Spinal cord (tissue), 10 donors: Measurements from ENCODE around the gene KCNA4. TPM values are rescaled to one million over a fixed set of nuclear protein-coding genes. Genes with fewer than 3 reads are reported as not detected.
A peak's percentile ranks its signal among the peaks of the same experiment; 100 is the strongest.
"Not testable (repeated sequence)": the region's sequence is repeated elsewhere in the genome, so short reads cannot be mapped to it uniquely, and the experiment has no call there.

ENCODE experiments used
- DNase-seq, 6 donors: peaks; one replicate each; pipeline versions ENCODE4 v3.0.0 to v3.0.0-alpha.2; 2013 to 2015; ENCODE audit warnings: low spot score in 6 of 6, low read depth in 4 of 6
- H3K27ac ChIP-seq: one replicate; pipeline ENCODE4 v1.5.1; 2013; ENCODE audit warnings: low read depth, low read length, control low read depth
- H3K27me3 ChIP-seq: one replicate; pipeline ENCODE4 v1.6.1; 2013; ENCODE audit warnings: low read length; ENCODE audit not compliant: control insufficient read depth, insufficient read depth
- H3K36me3 ChIP-seq: one replicate; pipeline ENCODE4 v1.6.1; 2013; ENCODE audit warnings: low read length; ENCODE audit not compliant: control insufficient read depth, insufficient read depth
- H3K4me1 ChIP-seq: one replicate; pipeline ENCODE4 v1.6.1; 2013; ENCODE audit warnings: low read length; ENCODE audit not compliant: control insufficient read depth, insufficient read depth
- H3K4me3 ChIP-seq: one replicate; pipeline ENCODE4 v1.5.1; 2013; ENCODE audit warnings: low read depth, low read length, control low read depth
- H3K9me3 ChIP-seq: one replicate; pipeline ENCODE4 v1.6.1; 2013; ENCODE audit warnings: low read length; ENCODE audit not compliant: control insufficient read depth, insufficient read depth
- whole genome bisulfite sequencing: methylation state at CpG from one replicate; pipeline ENCODE4 v1.1.5; 2013; ENCODE audit warnings: missing lambda C conversion rate; ENCODE audit not compliant: insufficient coverage; 5-methylcytosine and 5-hydroxymethylcytosine counted together
- polyA plus RNA-seq, 2 donors: library from polyadenylated mRNA; unstranded; fragments of 120-200 nt; gene quantifications; one replicate each; pipeline ENCODE4 v1.2.1, GENCODE V29; 2013; ENCODE audit not compliant: insufficient read length in 2 of 2
- total RNA-seq, 2 donors: library from RNA; depleted of rRNA in 1 of 2; stranded (reverse); fragments of 120-200 nt in 1 of 2; fragments of >200 nt in 1 of 2; gene quantifications; one replicate each; pipeline versions ENCODE4 v1.2.3 to v1.2.4, GENCODE V29; 2013 to 2014
- donor health status: healthy.

KCNA4 gene
- total and polyA plus RNA-seq, 4 donors = 3.5 to 18.0 (median 5.0) TPM

DNA sequence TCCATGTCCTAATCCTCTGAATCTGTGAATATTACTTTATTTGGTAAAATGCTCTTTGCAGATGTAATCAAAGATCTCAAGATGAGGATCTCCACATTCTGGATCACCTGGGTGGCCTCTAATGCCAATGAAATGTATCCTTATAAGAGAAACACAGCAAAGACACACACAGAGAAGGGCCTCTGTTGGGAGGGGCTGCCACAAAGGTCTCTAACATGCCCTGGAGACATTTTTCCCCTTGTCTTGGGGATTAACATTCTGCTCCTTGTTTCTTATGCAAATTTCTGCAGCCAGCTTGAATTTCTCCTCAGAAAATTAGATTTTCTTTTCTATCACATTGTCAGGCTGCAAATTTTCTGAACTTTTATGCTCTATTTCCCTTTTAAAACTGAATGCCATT, 17.3 kb upstream of the KCNA4 start:
- not testable (repeated sequence) for H3K36me3 ChIP-seq, H3K9me3 ChIP-seq, H3K4me3 ChIP-seq, H3K4me1 ChIP-seq, H3K27me3 ChIP-seq, H3K27ac ChIP-seq, DNase-seq

DNA sequence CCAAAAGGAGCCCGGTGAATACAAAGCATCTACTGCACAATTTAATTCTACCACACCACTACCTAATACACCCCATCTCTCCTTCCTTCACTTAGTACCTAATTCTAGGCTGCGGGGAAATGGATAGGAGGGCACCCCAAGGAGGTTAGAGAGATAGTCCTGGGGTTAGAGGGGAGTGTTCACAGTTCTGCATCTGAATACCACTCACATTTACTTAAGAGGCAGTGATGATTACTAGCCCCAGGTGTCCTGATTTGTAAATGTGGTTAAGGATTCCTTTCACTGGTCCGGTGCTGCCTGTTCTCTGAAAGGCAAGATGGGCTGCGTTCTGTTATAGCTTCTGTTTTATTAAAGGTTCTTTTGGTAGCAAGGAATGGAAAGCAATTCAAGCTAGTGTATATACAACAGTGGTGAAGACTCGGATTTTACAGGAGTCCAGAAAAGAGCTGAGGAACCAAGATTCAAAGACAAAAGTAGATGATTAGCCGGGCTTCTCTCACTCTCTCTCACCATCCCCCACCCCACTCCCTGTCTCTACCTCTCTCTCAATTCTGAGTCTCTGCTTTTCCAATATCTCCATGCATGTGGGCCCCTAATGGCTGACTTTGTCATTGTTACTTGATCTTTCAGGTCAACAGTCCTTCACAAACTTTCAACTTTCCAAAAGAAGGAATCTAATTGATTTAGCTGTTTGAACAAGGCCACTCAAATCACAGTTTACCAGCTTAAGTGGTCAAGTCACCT, 8.7 kb upstream of the KCNA4 start:
- DNase-seq = no peak
- no peaks in the 10 kb centered on the region for H3K36me3 ChIP-seq
- no peak overlapping the region for H3K4me3 ChIP-seq
- H3K27me3 ChIP-seq = no peaks in the 10 kb centered on the region
- no peaks in the 10 kb centered on the region for H3K4me1 ChIP-seq
- no peaks in the 10 kb centered on the region for H3K9me3 ChIP-seq
- 27% methylated on average over 3 of the region's 6 CpGs for WGBS
- H3K27ac ChIP-seq = no peak overlapping the region

DNA sequence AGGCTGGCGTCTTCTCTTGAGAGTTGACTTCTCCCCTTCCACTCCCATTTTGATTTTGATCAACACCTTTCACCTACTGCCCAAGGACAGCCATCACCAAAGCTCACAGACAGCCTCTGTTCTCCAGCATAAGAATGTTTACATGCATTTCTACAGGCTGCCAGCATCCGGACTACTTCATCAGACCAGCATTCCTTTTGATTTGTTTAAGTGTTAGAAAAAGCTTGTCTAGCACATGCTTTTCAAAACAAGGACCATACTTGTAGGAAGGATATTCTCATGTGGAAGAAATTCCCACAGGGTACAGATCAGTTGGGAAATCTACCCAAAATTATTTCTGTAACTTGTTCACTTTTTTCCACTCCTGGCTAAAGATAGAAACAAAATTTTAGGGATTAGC, 6.2 kb upstream of the KCNA4 start:
- Histone ChIP-seq H3K27ac (no peak overlapping the region), H3K36me3 (no peaks in the 10 kb centered on the region), H3K4me1 (peaks cover 5% of the 10 kb centered on the region), H3K4me3 (no peak overlapping the region), H3K9me3 (no peaks in the 10 kb centered on the region), H3K27me3 (peaks cover 10% of the 10 kb centered on the region)
- WGBS = 86% methylated on average over 1 of the region's 2 CpGs
- DNase-seq = no peak

DNA sequence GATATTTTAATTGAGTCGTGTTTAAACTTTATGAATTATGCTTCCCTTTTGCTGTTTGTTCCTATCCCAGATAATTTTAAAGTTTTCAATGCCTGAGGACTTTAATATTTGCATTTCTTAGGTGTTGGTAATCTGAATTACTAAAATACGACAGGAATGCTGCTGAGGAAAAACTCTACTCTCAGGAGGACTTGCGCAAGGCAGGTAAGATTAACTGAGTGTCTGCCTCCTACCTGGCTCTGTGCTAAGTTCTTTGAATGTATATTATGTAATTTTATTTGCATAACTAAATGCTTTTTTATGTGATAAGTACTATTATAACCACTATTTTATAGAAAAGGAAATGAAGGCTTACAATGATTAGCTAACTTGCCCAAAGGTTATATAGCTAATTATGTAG, 2.7 kb upstream of the KCNA4 start:
- 80% methylated on average over 1 of the region's 3 CpGs for WGBS
- no peak for DNase-seq
- Histone ChIP-seq H3K4me3 (no peak overlapping the region), H3K9me3 (no peaks in the 10 kb centered on the region), H3K27ac (no peak overlapping the region), H3K27me3 (peaks cover 31% of the 10 kb centered on the region), H3K4me1 (peaks cover 17% of the 10 kb centered on the region), H3K36me3 (no peaks in the 10 kb centered on the region)

DNA sequence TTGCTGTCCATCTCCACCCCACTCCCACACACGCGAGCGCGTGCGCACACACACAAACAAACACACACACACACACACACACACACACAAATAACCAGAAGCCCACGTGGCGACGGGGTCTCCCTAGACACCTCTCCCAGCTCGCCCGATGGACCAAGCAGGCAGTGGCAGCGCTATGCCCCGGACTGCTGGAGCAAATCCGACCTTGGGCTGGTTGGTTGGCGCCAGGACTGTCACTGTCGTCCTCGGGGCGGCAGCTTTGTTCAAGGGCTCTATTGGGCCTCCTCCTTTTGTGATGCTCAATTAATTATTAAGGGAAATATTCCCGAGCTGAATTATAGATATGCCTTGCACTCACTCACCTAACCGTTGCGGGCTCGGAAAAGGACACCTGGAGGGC, 1.7 kb upstream of the KCNA4 start:
- peak in 1 of 6 donors; percentile 54 for DNase-seq

DNA sequence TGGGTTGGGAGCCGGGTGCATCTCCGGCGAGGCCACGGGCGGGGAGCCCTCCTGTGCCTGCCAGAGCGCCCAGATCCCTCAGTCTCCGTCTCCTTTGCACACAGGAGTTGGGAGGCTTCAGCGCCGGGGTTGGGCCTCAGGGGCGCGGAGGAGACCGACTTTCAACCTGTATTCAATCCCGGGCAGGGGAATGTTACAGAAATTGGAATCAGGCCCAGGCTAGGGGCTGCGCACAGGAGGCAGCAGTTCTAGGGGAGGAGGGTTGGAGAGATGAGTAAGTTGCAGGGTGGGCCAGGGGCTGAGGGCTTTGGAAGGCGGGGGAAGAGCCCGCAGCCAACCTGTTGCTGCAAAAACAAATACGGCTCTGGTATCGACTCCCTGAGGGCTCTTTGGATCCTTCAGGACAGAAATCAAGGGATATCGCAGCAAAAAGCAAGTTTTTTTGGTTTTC, 640 bp upstream of the KCNA4 start:
- peaks cover 31% of the 10 kb centered on the region for H3K27me3 ChIP-seq
- H3K27ac ChIP-seq = no peak overlapping the region
- DNase-seq = peak in 2 of 6 donors; percentile 55 to 56
- H3K36me3 ChIP-seq = peaks cover 2% of the 10 kb centered on the region
- 4% methylated on average over 18 of the region's 19 CpGs for WGBS
- H3K4me1 ChIP-seq = peaks cover 17% of the 10 kb centered on the region
- H3K9me3 ChIP-seq = no peaks in the 10 kb centered on the region
- peak overlapping the region; percentile 54 for H3K4me3 ChIP-seq

More for the DNA sequence above, 1.7 kb upstream of the KCNA4 start:
- 7% methylated on average over 10 of the region's 21 CpGs for WGBS
- Histone ChIP-seq H3K9me3 (no peaks in the 10 kb centered on the region), H3K27ac (no peak overlapping the region), H3K4me1 (peaks cover 17% of the 10 kb centered on the region), H3K4me3 (no peak overlapping the region), H3K27me3 (peaks cover 31% of the 10 kb centered on the region), H3K36me3 (no peaks in the 10 kb centered on the region)

DNA sequence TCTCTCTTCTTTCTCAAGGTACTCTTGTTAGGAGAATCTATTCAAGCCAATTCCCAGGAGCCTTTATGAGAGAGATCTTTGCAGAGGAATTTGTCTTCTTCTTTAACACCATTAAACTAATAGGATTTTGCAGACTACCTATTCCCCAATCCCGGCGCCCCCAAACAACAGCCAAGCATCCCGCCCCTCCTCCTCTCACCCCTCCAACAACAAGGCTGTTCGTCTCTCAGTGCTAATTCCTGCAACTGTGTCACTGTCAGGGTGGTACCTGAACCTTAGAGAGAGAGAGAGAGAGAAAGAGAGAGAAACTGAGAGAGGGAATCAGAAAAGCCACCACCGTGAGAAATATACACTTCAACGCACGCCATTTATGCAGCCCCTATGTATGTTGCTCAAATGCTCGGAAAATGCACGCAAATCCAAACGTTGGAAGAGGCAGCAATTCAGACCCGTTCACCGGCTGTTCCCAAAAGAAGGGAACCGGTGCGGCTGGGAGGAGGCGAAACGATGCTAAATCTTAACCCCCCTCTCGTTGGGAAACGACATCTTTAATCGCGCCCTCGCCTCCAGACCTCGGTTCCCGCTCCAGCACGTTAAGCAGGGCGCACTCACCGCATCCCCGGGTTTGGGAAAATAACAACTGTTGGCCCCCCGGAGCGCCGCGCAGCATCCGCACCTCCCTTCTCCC, 961 bp downstream of the KCNA4 start:
- H3K4me1 ChIP-seq = peaks cover 17% of the 10 kb centered on the region
- H3K4me3 ChIP-seq = peak overlapping the region; percentile 54
- peak in 2 of 6 donors; percentile 68 to 75 for DNase-seq
- under 1% methylated on average over 26 of the region's 32 CpGs for WGBS
- peaks cover 13% of the 10 kb centered on the region for H3K36me3 ChIP-seq
- H3K27ac ChIP-seq = no peak overlapping the region
- H3K9me3 ChIP-seq = no peaks in the 10 kb centered on the region
- H3K27me3 ChIP-seq = peaks cover 31% of the 10 kb centered on the region

DNA sequence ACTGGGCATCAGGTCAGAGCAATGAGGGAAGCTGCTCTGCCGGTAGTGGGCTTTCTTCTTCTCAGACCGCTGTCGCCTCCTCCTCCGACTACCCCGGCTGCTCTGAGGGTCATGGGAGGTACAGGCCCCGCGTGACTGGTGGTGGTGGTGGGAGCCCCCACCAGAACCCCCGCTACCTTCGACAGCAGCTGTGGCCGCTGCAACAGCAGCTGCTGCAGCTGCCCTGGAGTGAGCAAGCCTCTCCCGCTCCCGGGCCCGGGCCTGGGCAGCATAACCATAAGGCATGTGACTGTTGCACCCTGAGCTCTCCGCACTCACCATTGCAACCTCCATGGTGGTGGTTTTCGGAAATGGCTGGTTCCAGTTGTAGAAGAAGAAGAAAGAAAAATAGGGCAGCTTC, 4.5 kb downstream of the KCNA4 start:
- H3K4me3 ChIP-seq = no peak overlapping the region
- H3K27ac ChIP-seq = no peak overlapping the region
- 97% methylated on average over 12 of the region's 15 CpGs for WGBS

GRCh38 chr11:30009060-30009459, 7.8 kb downstream of the KCNA4 start:
- H3K36me3 ChIP-seq = peaks cover 13% of the 10 kb centered on the region
- WGBS = no CpG with 5 or more reads among the region's 3 CpGs
- no peaks in the 10 kb centered on the region for H3K4me1 ChIP-seq
- H3K4me3 ChIP-seq = no peak overlapping the region
- no peak overlapping the region for H3K27ac ChIP-seq
- DNase-seq = no peak
- H3K27me3 ChIP-seq = no peaks in the 10 kb centered on the region
- H3K9me3 ChIP-seq = no peaks in the 10 kb centered on the region

More for the DNA sequence above, 4.5 kb downstream of the KCNA4 start:
- Histone ChIP-seq H3K36me3 (peaks cover 13% of the 10 kb centered on the region), H3K9me3 (no peaks in the 10 kb centered on the region), H3K27me3 (peaks cover 14% of the 10 kb centered on the region), H3K4me1 (peaks cover 6% of the 10 kb centered on the region)
- DNase-seq = no peak

DNA sequence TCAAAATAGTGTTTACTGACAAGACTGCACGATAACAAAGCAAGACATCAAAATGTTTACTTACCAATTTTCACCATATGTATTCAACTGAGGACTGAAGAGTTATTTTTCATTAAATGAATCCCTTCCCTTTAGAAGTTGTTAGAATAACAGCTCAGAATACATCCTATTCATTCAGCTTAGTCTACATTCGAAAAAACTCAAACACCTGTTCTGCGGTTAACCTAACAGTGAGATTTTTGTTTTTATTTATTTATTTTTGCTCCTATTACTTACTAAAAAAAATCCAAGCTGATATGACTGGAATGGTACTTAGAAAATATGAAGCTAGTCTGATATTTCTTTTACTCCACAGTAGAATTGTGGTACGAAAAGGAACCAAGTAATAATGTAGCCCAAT, 10.0 kb downstream of the KCNA4 start:
- WGBS = no CpG with 5 or more reads among the region's 4 CpGs
- no peak for DNase-seq
- Histone ChIP-seq H3K4me1 (no peaks in the 10 kb centered on the region), H3K27ac (no peak overlapping the region), H3K9me3 (no peaks in the 10 kb centered on the region), H3K36me3 (peaks cover 5% of the 10 kb centered on the region), H3K27me3 (no peaks in the 10 kb centered on the region), H3K4me3 (no peak overlapping the region)
